ENCODE data around the gene TNK2.
"Not testable (repeated sequence)": the region's sequence is repeated elsewhere in the genome, so short reads cannot be mapped to it uniquely, and the experiment has no call there.

The TNK2 gene

DNA sequence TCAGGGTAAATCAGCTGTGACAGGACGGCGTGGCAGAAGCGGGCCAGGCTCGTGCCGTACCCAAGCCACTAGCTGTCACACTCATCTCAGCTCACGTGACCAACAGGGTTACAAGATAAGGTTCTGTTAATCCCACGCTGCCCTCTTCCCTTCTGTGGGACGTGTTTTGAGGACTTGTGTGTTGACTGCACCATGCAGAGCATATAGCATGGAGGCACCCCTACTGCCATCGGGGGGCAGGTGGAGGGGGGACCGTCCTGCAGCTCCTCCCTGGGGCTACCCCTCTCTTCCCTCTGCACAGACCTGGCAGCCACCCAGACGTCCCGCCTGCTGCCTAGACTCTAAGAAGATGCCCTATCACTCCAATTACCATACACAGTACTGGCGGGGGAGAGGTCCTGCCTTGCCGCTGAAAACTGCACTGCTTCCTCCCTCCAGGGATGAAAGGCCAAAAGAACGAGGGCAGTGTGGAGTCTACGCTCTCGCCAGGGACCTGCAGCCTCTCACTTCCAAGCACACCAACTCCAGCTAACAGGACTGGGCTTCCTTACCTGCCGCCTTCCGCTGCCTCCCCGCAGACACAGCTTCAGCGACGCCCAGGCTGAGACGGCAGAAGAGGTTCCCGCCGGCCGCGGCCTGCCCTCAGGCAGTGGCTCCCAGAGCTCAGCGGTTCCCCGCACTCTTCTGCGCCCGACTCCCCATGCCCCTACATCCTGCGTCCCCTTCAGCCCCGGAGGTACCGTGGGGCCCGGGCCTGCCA lies at the start of gene TNK2:
Gene TNK2, minus strand, starts transcription at position 618 of the 760 bp plus-strand sequence. CDS start 19,963 bp downstream, outside the sequence.
- ChIA-PET POLR2A (interaction anchor here (0.9 to 1.3 kb wide), 3 partner anchors 9 to 441 kb away, joined by 3 read pairs; no protein-coding TSS in a partner anchor), CTCF (interaction anchor here (1.5 kb wide), 1 partner anchor 14 kb away, joined by 8 read pairs; no protein-coding TSS in a partner anchor)
- no peak for TF ChIP-seq TARDBP (IDR thresholded peaks at IDR 0.05)
- TF ChIP-seq NFRKB (IDR thresholded peaks at IDR 0.05), result no peak
- no peak for TF ChIP-seq ZNF384 (IDR thresholded peaks at IDR 0.05)
- TF ChIP-seq, protein P1, sequence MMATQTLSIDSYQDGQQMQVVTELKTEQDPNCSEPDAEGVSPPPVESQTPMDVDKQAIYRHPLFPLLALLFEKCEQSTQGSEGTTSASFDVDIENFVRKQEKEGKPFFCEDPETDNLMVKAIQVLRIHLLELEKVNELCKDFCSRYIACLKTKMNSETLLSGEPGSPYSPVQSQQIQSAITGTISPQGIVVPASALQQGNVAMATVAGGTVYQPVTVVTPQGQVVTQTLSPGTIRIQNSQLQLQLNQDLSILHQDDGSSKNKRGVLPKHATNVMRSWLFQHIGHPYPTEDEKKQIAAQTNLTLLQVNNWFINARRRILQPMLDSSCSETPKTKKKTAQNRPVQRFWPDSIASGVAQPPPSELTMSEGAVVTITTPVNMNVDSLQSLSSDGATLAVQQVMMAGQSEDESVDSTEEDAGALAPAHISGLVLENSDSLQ (IDR thresholded peaks at IDR 0.05), result 0 out of 2 replicates have a peak, but pooled peaks have one; percentile 19
- no peak for DNase-seq (ENCODE audit: extremely low spot score)

DNA sequence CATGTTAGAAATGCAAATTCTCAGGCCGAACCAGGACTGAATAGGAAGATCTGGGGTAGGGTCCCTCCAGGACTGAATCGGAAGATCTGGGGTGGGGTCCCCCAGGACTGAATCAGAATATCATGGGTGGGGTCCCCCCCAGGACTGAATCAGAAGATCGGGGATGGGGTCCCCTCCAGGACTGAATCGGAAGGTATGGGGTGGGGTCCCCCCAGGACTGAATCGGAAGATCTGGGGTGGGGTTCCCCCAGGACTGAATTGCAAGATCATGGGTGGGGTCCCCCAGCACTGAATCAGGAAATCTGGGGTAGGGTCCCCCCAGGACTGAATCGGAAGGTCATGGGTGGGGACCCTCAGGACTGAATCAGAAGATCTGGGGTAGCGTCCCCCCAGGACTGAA lies 48.2 kb upstream of the TNK2 start:
- no peak for TF ChIP-seq CTBP1 (IDR thresholded peaks at IDR 0.05; ENCODE audit: borderline replicate concordance)
- TF ChIP-seq LEF1 (IDR thresholded peaks at IDR 0.05; ENCODE audit: borderline replicate concordance), result no peak
- TF ChIP-seq FOXA1 (IDR thresholded peaks at IDR 0.05), result no peak
- TF ChIP-seq ZNF384 (IDR thresholded peaks at IDR 0.05), result no peak
- no peak for TF ChIP-seq FOXM1 (IDR thresholded peaks at IDR 0.05; ENCODE audit: borderline replicate concordance)
- TF ChIP-seq SUZ12 (IDR thresholded peaks at IDR 0.05), result no peak
- no peak for TF ChIP-seq ELF4 (IDR thresholded peaks at IDR 0.05)
- TF ChIP-seq HDGF (IDR thresholded peaks at IDR 0.05; ENCODE audit: borderline replicate concordance), result no peak
- TF ChIP-seq, protein P1 (IDR thresholded peaks at IDR 0.05), result no peak
- no peak for TF ChIP-seq ARNT (IDR thresholded peaks at IDR 0.05)
- TF ChIP-seq NFRKB (IDR thresholded peaks at IDR 0.05), result no peak
- no peak for TF ChIP-seq BHLHE40 (IDR thresholded peaks at IDR 0.05; ENCODE audit: borderline replicate concordance)
- no peak for TF ChIP-seq FOXK2 (IDR thresholded peaks at IDR 0.05)
- TF ChIP-seq TARDBP (IDR thresholded peaks at IDR 0.05), result no peak
- POLR2A ChIA-PET, result no interaction called here
- CTCF ChIA-PET, result no interaction called here
- DNase-seq (ENCODE audit: extremely low spot score), result no peak

DNA sequence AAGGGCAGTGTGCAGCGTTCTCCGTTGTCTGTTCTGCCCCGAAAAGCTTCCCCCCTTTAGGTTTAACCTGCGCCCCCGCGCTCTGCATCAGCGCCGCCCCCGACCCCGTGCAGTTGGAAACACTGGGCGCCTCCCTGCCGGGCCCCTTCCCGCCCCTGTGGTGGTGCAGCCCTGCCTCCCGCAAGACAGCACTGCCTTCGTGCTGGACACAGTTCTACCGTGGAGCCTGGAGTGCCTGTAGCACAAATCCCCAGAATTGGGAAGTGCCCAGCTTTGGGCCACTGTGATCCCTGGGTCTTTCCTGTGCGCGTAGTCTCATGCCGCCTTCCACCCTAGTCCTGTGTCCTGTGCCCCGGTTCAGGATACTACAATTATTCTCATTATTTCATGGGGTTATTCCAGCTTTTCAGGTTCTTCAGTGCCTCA lies 47.1 kb upstream of the TNK2 start:
- DNase-seq (ENCODE audit: extremely low spot score); POLR2A ChIA-PET; CTCF ChIA-PET: not testable (repeated sequence)

DNA sequence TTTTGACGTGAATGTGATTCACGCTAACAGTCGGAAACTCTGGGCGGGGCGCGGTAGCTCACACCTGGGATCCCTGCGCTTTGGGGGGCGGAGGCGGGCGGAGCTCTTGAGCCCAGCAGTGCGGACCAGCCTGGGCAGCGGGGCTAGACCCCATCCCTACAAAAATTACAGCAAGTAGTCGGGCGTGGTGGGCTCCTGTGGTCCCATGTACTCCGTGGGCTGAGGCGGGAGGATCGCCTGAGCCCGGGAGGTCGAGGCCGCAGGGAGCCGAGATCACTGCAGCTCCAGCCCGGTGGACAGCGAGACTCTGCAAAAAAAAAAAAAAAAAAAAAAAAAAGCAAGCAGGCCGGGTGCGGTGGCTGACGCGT lies 46.4 kb upstream of the TNK2 start:
- CTCF ChIA-PET; DNase-seq (ENCODE audit: extremely low spot score); POLR2A ChIA-PET: not testable (repeated sequence)

DNA sequence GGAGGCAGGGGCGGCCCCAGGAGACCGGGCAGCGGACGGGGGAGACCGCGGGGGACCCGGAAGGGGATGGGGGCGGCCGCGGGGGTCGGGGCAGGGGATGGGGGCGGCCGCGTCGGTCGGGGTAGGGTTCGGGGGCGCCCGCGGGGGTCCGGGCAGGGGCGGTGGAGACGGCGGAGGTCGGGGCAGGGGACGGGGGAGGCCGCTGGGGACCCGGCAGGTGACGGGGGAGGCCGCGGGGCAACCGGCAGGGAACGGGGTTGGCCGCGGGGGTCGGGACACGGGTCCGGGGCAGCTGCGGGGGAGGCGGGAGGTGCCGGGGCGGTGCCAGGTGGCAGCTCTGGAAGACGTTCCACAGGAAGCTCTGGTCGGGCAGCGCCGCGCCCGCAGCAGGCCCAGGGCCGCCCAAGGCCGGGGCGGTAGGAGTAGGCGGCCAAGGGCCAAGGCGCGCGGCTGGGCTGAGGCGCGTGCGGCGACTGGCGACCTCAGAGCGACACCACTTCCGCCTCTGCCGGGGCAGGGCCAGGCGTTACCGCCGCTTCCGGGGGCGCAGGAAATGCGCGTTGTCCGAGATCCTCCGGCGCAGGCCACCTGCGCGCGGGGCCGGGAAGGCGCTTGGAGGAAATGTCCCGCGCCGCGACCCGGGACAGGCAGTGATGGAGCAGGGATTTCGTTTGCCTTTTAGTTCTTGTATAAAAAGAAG lies 45.9 kb upstream of the TNK2 start:
- DNase-seq (ENCODE audit: extremely low spot score); POLR2A ChIA-PET; CTCF ChIA-PET: not testable (repeated sequence)

DNA sequence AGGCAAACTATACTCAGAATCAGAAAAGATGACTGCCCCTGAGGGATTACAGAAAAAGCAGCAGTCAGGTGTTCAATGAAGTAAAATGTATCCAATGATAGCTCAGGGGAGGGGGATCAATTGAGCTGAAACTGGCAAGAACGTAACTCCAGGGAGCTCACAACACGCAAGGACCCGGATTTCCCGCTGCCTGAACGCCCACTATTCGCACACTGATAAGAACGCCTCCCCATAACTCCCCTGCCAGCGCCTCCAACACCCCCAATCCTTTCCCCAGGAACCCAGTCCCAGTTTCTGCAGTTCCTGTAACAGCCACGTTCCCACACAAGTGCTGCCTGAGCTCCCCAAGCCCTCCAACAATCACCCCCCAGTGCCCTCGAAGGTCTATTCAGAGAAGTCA lies 44.2 kb upstream of the TNK2 start:
- DNase-seq (ENCODE audit: extremely low spot score); CTCF ChIA-PET; POLR2A ChIA-PET: not testable (repeated sequence)

DNA sequence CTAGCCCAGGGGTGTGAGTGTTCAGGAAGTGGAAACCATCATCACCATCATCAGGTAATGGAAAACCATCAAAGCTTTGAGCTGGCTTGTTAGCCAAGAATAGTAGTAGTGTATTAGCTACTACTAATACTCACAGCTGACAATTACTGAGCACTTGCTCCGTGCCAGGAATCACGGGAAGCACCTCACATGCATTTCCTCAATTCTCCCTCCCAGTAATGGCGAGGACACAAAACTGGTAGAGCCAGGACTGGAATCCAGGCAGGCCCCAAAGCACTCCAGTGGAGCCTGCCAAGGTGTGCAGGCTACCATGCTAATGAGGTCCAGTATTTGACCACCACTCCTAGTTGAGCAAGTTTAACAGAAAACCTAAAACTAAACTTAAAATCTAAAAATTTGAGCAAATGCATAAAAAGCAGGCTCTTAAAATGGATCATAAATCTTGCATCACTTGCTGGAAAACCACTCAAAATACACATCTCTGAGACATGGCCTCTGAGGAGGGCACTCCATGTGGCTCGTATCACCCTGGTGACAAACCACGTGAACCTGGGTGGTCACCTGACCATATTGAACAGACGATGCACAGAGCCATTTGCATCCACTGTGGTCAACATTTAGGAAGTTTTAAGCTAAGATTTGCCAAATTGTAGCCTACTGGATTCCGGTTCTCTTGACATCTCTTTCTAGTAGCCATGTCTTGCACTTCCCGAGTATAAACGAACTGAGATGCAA lies 43.3 kb upstream of the TNK2 start:
- DNase-seq (ENCODE audit: extremely low spot score); CTCF ChIA-PET; POLR2A ChIA-PET: not testable (repeated sequence)

DNA sequence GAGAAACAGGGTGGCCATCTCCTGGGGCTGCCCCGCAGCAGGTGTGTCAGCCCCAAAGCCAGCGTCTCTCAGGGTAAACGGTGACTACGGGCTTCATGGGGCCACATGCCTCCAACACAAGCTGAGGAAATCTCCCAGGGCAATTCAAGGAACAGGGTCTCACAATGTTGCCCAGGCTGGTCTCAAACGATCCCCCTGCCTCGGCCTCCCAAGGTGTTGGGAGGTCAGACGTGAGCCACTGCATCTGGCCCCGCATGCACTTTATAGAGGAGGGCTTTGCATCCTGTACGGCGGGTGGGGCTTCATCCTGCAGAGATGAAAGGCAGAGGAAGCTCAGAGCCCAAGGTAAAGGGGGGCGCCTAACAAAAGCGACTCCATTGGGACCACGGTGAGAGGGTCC lies 42.4 kb upstream of the TNK2 start:
- CTCF ChIA-PET; DNase-seq (ENCODE audit: extremely low spot score); POLR2A ChIA-PET: not testable (repeated sequence)

DNA sequence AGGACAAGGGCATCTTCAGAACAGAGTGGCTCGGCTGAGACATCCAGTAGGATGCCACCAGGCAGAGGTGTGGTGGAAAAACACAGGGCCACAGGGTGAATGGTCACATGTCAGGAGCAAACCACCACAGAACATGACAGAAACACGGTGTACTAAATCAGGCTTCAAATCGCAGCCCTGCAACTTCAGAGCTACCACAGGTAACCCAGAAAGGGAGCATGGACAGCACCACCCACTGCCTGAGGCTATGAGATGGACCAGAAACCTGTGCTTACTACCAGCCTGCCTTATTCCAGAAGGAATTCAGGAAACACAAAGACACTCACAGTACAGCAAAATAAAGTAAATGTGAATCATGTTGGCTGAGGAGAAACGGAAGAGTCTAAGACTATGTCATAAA lies 41.8 kb upstream of the TNK2 start:
- DNase-seq (ENCODE audit: extremely low spot score); CTCF ChIA-PET; POLR2A ChIA-PET: not testable (repeated sequence)

DNA sequence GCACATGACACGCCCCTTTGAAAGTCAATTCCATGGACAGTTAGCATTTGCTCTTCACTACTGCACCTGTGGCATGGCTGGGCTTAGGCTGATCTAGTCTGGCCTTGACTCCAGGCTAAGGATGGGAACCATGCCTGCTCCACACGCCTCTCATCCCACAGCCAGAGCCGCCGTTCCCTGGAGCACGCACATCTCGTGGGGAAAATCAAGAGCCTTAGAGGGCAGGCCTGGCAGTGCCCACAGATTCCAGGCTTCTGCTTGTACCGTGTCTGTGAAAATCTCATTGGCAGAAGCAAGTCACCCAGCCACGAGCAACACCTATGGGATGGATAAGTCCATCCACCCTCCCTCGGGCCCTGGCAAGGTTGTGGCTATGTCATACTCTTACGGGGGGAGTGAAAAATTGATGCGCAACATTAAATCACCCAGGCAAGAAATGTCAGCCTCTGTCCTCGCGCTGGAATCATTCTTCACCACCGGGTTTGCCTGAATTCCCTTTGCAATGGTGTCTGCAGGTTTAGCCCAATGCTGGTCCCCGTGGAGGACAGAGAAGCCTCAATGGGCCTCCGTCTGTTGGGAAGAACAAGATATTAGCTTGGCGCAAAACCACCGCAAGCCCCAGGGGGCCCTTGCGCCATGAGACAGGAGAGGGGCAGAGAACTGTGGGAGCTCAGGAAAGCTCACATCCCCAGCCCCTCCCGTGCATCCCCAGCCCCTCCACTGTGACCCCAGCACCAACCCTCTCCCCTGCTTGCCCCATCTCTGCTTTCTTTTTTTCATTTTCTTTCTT lies 38.8 kb upstream of the TNK2 start:
- CTCF ChIA-PET; POLR2A ChIA-PET; DNase-seq (ENCODE audit: extremely low spot score): not testable (repeated sequence)

DNA sequence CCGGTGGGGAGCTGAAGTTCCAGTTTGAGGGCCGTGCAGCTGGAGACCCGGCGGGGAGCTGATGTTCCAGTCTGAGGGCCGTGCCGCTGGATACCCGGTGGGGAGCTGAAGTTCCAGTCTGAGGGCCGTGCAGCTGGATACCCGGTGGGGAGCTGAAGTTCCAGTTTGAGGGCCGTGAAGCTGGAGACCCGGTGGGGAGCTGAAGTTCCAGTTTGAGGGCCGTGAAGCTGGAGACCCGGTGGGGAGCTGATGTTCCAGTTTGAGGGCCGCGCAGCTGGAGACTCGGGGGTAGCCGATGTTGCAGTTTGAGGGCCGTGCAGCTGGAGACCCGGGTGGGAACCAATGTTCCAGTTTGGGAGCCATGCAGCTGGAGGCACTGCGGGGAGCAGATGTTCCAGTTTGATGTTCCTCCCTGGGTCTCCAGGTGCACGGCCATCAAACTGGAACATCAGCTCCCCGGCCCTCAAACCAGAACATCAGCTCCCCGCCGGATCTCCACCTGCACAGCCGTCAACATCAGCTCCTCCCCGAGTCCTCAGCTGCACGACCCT lies 33.0 kb upstream of the TNK2 start:
- not testable (repeated sequence) for DNase-seq (ENCODE audit: extremely low spot score)

DNA sequence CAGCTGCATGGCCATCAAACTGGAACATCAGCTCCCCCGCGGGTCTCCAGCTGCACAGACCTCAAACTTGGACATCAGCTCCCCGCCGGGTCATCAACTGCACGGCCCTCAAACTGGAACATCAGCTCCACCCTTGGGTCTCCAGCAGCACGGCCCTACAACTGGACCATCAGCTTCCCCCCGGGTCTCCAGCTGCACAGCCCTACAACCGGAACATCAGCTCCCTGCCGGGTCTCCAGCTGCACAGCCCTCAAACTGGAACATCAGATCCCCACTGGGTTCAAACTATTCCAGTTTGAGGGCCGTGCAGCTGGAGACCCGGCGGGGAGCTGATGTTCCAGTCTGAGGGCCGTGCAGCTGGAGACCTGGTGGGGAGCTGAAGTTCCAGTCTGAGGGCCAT lies 32.5 kb upstream of the TNK2 start:
- DNase-seq (ENCODE audit: extremely low spot score); CTCF ChIA-PET; POLR2A ChIA-PET: not testable (repeated sequence)

More for the DNA sequence above, 33.0 kb upstream of the TNK2 start:
- CTCF ChIA-PET, POLR2A ChIA-PET: not testable (repeated sequence)
